ENCODE measurements around the gene ENAH.

Gene ENAH

DNA sequence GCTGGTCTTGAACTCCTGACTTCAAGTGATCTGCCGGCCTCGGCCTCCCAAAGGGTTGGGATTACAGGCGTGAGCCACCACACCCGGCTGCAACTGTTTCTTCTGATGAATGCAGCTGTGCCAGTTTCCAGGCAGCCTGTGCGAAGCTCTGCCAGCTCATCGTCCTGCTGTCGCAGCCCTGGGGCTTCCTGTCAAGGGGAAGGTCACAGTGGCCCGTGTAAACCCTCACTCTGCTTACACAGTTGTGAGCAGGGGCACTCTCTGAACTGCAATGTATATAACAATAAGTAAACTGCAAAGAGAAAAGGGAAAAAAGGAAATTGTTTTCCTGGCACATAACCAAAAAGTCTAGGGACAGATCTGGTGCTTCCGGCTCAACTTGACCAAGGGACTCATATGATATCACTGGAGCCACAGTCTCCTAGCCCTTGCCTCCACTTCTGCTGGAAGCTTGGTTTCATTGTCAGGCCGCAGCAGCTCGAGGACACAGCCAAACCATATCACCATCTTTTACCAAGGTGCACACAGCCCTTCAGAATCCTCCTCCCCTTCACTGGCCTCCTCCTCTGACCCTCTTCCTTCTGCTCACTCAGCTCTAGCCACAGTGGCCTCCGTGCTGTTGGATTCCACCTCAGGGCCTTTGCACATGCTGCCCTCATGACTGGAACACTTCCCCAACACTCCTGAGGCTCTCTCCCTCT, 202.3 kb downstream of the ENAH start:
- Histone ChIP-seq H3K9me2 (replicated peaks; ENCODE audit: low read depth, low read length) (no peaks in the 10 kb centered on the region), H3K79me2 (ENCODE audit: insufficient read depth, low read length) (no peaks in the 10 kb centered on the region), H3K4me3 (ENCODE audit: low read length, poor library complexity, severe bottlenecking) (no peak overlapping the region), H3K36me3 (ENCODE audit: insufficient read depth, low read length) (no peaks in the 10 kb centered on the region), H3K4me2 (ENCODE audit: low read depth, low read length, poor library complexity, severe bottlenecking) (no peak overlapping the region), H3F3A (ENCODE audit: low read depth) (no peaks in the 10 kb centered on the region), H3K9ac (ENCODE audit: low read depth, low read length, poor library complexity, severe bottlenecking) (no peak overlapping the region), H2AFZ (ENCODE audit: low read length) (0 out of 2 replicates have a peak overlapping the region, but pooled peaks have one; percentile 21), H3K27me3 (ENCODE audit: insufficient read depth, low read length, poor library complexity, severe bottlenecking) (no peaks in the 10 kb centered on the region), H3K9me3 (ENCODE audit: insufficient read depth, low read depth, low read length) (no peaks in the 10 kb centered on the region), H3K4me1 (ENCODE audit: insufficient read depth, low read length, poor library complexity, severe bottlenecking) (peaks cover 30% of the 10 kb centered on the region), H4K20me1 (ENCODE audit: insufficient read depth, low read length, poor library complexity, severe bottlenecking) (no peaks in the 10 kb centered on the region)
- TF ChIP-seq, protein P1, sequence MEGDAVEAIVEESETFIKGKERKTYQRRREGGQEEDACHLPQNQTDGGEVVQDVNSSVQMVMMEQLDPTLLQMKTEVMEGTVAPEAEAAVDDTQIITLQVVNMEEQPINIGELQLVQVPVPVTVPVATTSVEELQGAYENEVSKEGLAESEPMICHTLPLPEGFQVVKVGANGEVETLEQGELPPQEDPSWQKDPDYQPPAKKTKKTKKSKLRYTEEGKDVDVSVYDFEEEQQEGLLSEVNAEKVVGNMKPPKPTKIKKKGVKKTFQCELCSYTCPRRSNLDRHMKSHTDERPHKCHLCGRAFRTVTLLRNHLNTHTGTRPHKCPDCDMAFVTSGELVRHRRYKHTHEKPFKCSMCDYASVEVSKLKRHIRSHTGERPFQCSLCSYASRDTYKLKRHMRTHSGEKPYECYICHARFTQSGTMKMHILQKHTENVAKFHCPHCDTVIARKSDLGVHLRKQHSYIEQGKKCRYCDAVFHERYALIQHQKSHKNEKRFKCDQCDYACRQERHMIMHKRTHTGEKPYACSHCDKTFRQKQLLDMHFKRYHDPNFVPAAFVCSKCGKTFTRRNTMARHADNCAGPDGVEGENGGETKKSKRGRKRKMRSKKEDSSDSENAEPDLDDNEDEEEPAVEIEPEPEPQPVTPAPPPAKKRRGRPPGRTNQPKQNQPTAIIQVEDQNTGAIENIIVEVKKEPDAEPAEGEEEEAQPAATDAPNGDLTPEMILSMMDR (conservative IDR thresholded peaks at IDR 0.05; ENCODE audit: low read length): no peak

- H3K9ac ChIP-seq (ENCODE audit: low read depth, low read length, poor library complexity, severe bottlenecking): no peak overlapping the region
Measured at GRCh38 chr1:225449774-225450173, 203.1 kb downstream of the ENAH start.

GRCh38 chr1:225449261-225449660, 203.7 kb downstream of the ENAH start:
- Histone ChIP-seq H3K27me3 (ENCODE audit: insufficient read depth, low read length, poor library complexity, severe bottlenecking) (no peaks in the 10 kb centered on the region), H3K9ac (ENCODE audit: low read depth, low read length, poor library complexity, severe bottlenecking) (no peak overlapping the region), H3K4me3 (ENCODE audit: low read length, poor library complexity, severe bottlenecking) (no peak overlapping the region), H3F3A (ENCODE audit: low read depth) (peaks cover 2% of the 10 kb centered on the region; the same call in 1 of the 2 replicates), H3K4me1 (ENCODE audit: insufficient read depth, low read length, poor library complexity, severe bottlenecking) (peaks cover 39% of the 10 kb centered on the region), H3K9me3 (ENCODE audit: insufficient read depth, low read depth, low read length) (no peaks in the 10 kb centered on the region), H3K36me3 (ENCODE audit: insufficient read depth, low read length) (no peaks in the 10 kb centered on the region), H3K9me2 (replicated peaks; ENCODE audit: low read depth, low read length) (no peaks in the 10 kb centered on the region), H3K4me2 (ENCODE audit: low read depth, low read length, poor library complexity, severe bottlenecking) (no peak overlapping the region), H2AFZ (ENCODE audit: low read length) (no peak overlapping the region), H4K20me1 (ENCODE audit: insufficient read depth, low read length, poor library complexity, severe bottlenecking) (no peaks in the 10 kb centered on the region), H3K79me2 (ENCODE audit: insufficient read depth, low read length) (no peaks in the 10 kb centered on the region)
- TF ChIP-seq, protein P1 (conservative IDR thresholded peaks at IDR 0.05; ENCODE audit: low read length): no peak
- TF ChIP-seq EZH2phosphoT487 (IDR thresholded peaks at IDR 0.05; ENCODE audit: borderline replicate concordance): no peak

More at GRCh38 chr1:225449774-225450173, 203.1 kb downstream of the ENAH start:
- TF ChIP-seq, protein P1 (conservative IDR thresholded peaks at IDR 0.05; ENCODE audit: low read length): no peak
- TF ChIP-seq EZH2phosphoT487 (IDR thresholded peaks at IDR 0.05; ENCODE audit: borderline replicate concordance): no peak
- Histone ChIP-seq H3K36me3 (ENCODE audit: insufficient read depth, low read length) (no peaks in the 10 kb centered on the region), H3K4me2 (ENCODE audit: low read depth, low read length, poor library complexity, severe bottlenecking) (no peak overlapping the region), H3K4me1 (ENCODE audit: insufficient read depth, low read length, poor library complexity, severe bottlenecking) (peaks cover 36% of the 10 kb centered on the region), H3K4me3 (ENCODE audit: low read length, poor library complexity, severe bottlenecking) (no peak overlapping the region), H3K27me3 (ENCODE audit: insufficient read depth, low read length, poor library complexity, severe bottlenecking) (no peaks in the 10 kb centered on the region), H2AFZ (ENCODE audit: low read length) (no peak overlapping the region), H3K79me2 (ENCODE audit: insufficient read depth, low read length) (no peaks in the 10 kb centered on the region), H3K9me3 (ENCODE audit: insufficient read depth, low read depth, low read length) (no peaks in the 10 kb centered on the region), H3F3A (ENCODE audit: low read depth) (no peaks in the 10 kb centered on the region), H3K9me2 (replicated peaks; ENCODE audit: low read depth, low read length) (no peaks in the 10 kb centered on the region), H4K20me1 (ENCODE audit: insufficient read depth, low read length, poor library complexity, severe bottlenecking) (no peaks in the 10 kb centered on the region)
